HG03108 (cell line): ENCODE results near the gene CNIH1.

Experiments used
- ATAC-seq: cut with Tn5 transposase; IDR thresholded peaks from one replicate; pipeline ENCODE4 v1.9.1; 2021; ENCODE audit warnings: moderate library complexity; ENCODE audit not compliant: unreplicated experiment

The CNIH1 gene

GRCh38 chr14:54440873-54441868, at the start of gene CNIH1:
Gene CNIH1 (minus strand): TSS chr14:54441374. CDS start chr14:54441327, 47 bp downstream.
- peak; percentile 90 for ATAC-seq

GRCh38 chr14:54490445-54491175, 49.4 kb upstream of the CNIH1 start:
- ATAC-seq: no peak

GRCh38 chr14:54489731-54490444, 48.7 kb upstream of the CNIH1 start:
- ATAC-seq: no peak

GRCh38 chr14:54489318-54489683, 48.1 kb upstream of the CNIH1 start:
- ATAC-seq: no peak

- peak; percentile 93 for ATAC-seq
Observed at GRCh38 chr14:54488646-54489317, 47.6 kb upstream of the CNIH1 start, which contains the start of gene GMFB. Gene GMFB (minus strand): TSS chr14:54488980. CDS start chr14:54488927, 53 bp downstream.

GRCh38 chr14:54488318-54488645, 47.1 kb upstream of the CNIH1 start:
- ATAC-seq: no peak

- no peak for ATAC-seq
Observed at GRCh38 chr14:54487771-54488170, 46.6 kb upstream of the CNIH1 start.

- no peak for ATAC-seq
Observed at GRCh38 chr14:54486685-54487084, 45.5 kb upstream of the CNIH1 start.

GRCh38 chr14:54483846-54484245, 42.7 kb upstream of the CNIH1 start:
- ATAC-seq: no peak

- ATAC-seq: no peak
Observed at GRCh38 chr14:54483073-54483745, 42.0 kb upstream of the CNIH1 start.

GRCh38 chr14:54481695-54482094, 40.5 kb upstream of the CNIH1 start:
- ATAC-seq: no peak

- ATAC-seq: no peak
Observed at GRCh38 chr14:54480830-54481562, 39.8 kb upstream of the CNIH1 start.

GRCh38 chr14:54478636-54479215, 37.6 kb upstream of the CNIH1 start:
- ATAC-seq: no peak

- ATAC-seq: no peak
Observed at GRCh38 chr14:54475911-54476310, 34.7 kb upstream of the CNIH1 start.

GRCh38 chr14:54475187-54475899, 34.2 kb upstream of the CNIH1 start:
- no peak for ATAC-seq

- ATAC-seq: no peak
Observed at GRCh38 chr14:54474232-54474793, 33.1 kb upstream of the CNIH1 start.

- no peak for ATAC-seq
Observed at GRCh38 chr14:54472315-54472714, 31.1 kb upstream of the CNIH1 start.

GRCh38 chr14:54471641-54472040, 30.5 kb upstream of the CNIH1 start:
- ATAC-seq: no peak
